Fibroblast of lung (primary cell): ENCODE data around the gene FANCG.

ENCODE experiments used
- EZH2 ChIP-seq: IDR thresholded peaks from 2 replicates; pipeline ENCODE4 v1.5.1; 2012; ENCODE audit warnings: low read length, control low read depth, mild to moderate bottlenecking; ENCODE audit errors: missing control alignments
- TF ChIP-seq, protein P1 (sequence below), 2 donors: IDR thresholded peaks in 1 of 2; conservative IDR thresholded peaks in 1 of 2; 1 replicate in 1 of 2; 2 replicates in 1 of 2; pipeline ENCODE4 v1.5.1; 2011 to 2012; ENCODE audit warnings: low read length in 2 of 2, control low read depth in 1 of 2, inconsistent platforms in 1 of 2, low read depth in 1 of 2, mild to moderate bottlenecking in 1 of 2

DNA sequence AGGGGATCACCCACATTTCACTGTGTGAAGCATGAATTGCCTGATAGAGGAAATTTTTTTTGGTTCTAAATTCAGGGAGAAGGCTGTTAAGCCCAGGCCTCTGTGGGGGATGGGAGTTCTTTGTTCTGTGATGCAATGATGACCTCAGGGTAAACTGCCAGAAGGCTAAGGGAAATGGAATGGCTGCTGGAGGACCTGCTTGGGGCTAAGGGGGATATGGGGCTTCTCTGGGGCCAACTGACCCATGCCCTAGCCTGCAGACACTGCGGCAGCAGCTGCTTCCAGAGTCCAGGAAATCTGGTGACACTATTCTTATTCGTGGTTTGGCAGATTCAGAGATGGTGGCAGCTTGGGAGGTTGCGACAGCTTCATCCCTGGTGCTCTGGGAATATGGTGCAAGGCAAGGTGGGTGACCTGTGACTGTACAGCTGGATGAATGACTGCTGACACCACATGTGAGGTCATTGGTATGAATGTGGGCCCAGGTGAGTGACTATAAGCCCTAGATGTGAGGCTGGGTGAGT lies 37.6 kb downstream of the FANCG start:
- TF ChIP-seq, protein P1, sequence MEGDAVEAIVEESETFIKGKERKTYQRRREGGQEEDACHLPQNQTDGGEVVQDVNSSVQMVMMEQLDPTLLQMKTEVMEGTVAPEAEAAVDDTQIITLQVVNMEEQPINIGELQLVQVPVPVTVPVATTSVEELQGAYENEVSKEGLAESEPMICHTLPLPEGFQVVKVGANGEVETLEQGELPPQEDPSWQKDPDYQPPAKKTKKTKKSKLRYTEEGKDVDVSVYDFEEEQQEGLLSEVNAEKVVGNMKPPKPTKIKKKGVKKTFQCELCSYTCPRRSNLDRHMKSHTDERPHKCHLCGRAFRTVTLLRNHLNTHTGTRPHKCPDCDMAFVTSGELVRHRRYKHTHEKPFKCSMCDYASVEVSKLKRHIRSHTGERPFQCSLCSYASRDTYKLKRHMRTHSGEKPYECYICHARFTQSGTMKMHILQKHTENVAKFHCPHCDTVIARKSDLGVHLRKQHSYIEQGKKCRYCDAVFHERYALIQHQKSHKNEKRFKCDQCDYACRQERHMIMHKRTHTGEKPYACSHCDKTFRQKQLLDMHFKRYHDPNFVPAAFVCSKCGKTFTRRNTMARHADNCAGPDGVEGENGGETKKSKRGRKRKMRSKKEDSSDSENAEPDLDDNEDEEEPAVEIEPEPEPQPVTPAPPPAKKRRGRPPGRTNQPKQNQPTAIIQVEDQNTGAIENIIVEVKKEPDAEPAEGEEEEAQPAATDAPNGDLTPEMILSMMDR (conservative IDR thresholded peaks at IDR 0.05 in 1 of 2, IDR thresholded peaks at IDR 0.05 in 1 of 2; ENCODE audit: low read depth in 1 of 2, low read length in 2 of 2): no peak
- no peak for TF ChIP-seq EZH2
